Left ventricle myocardium inferior (tissue), 1 donor: ENCODE data around the gene ATRN. TPM values are rescaled to one million over a fixed set of nuclear protein-coding genes. Genes with fewer than 3 reads are reported as not detected.
A peak's percentile ranks its signal among the peaks of the same experiment; 100 is the strongest.

ENCODE experiments used
- DNase-seq: peaks from one replicate; pipeline ENCODE4 v3.0.0-alpha.2; 2020
- H3K27ac ChIP-seq: fragments of 200-600 bp; replicated peaks from 2 replicates; pipeline ENCODE4 v1.8.0; 2021
- H3K27me3 ChIP-seq: fragments of 200-600 bp; 2 replicates; pipeline ENCODE4 v1.8.0; 2021; ENCODE audit warnings: low read depth
- H3K36me3 ChIP-seq: fragments of 200-600 bp; 2 replicates; pipeline ENCODE4 v1.8.0; 2021
- H3K4me1 ChIP-seq: fragments of 200-600 bp; 2 replicates; pipeline ENCODE4 v1.8.0; 2021
- H3K4me3 ChIP-seq: fragments of 200-600 bp; 2 replicates; pipeline ENCODE4 v1.8.0; 2021; ENCODE audit warnings: mild to moderate bottlenecking, moderate library complexity
- H3K9me3 ChIP-seq: fragments of 200-600 bp; replicated peaks from 2 replicates; pipeline ENCODE4 v1.8.0; 2021
- intact Hi-C: fragments of 100-400 bp; cut with micrococcal nuclease; formaldehyde crosslinking; loops from one replicate; pipeline ENCODE4 v1.11.0; 2022
- total RNA-seq: library from RNA; stranded (reverse); fragmentation: NEBNext Ultra II Directional; extraction: Animal tissue kit (Norgen Biotek cat#: 25700); gene quantifications from one replicate; pipeline ENCODE4 v1.2.1, GENCODE V29; 2021
- TF ChIP-seq, protein P1 (sequence below): fragments of 200-600 bp; IDR thresholded peaks from 2 replicates; pipeline ENCODE4 v1.8.0; 2021; ENCODE audit warnings: antibody characterized with exemption, mild to moderate bottlenecking, borderline replicate concordance
- donor health status: DM: no; HTN: yes; CAD: no; lungs with severe emphysema.

Gene ATRN
- total RNA-seq, 1 donor from 2014 or later: 32.4 TPM

DNA sequence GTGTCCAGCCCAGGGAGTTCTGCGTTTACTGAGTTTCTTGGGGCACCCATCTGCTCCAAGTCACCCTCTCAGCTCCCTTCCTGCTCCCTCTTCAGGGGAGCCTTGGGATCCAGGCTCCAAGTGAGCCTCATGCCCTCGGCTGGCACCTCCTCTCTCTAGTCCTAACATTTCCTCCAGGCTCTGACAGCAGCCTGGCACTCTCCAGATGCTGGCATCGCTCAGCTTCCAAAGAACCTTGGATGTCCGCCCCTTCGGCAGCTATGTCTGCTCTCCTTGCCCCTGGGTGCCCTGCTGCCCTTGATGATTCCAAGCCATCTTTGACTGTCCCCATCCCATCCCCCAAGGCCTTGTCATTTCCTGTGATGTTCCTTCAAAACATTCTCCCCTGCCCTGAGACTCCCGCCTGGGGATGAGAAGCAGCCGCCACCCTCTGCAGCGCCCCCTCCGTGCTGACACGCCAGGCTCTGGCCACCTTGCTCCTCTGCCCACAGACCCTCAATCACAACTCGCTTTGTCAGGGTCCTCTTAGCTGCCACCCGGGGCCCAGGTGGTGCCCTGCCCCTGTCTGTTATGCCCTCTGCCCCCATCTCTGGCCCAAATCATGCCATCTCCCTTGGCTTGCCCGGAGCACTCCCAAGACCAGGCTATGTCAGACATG lies 199.0 kb downstream of the ATRN start:
- no peak for DNase-seq
- peaks cover 14% of the 10 kb centered on the region for H3K4me1 ChIP-seq
- TF ChIP-seq, protein P1, sequence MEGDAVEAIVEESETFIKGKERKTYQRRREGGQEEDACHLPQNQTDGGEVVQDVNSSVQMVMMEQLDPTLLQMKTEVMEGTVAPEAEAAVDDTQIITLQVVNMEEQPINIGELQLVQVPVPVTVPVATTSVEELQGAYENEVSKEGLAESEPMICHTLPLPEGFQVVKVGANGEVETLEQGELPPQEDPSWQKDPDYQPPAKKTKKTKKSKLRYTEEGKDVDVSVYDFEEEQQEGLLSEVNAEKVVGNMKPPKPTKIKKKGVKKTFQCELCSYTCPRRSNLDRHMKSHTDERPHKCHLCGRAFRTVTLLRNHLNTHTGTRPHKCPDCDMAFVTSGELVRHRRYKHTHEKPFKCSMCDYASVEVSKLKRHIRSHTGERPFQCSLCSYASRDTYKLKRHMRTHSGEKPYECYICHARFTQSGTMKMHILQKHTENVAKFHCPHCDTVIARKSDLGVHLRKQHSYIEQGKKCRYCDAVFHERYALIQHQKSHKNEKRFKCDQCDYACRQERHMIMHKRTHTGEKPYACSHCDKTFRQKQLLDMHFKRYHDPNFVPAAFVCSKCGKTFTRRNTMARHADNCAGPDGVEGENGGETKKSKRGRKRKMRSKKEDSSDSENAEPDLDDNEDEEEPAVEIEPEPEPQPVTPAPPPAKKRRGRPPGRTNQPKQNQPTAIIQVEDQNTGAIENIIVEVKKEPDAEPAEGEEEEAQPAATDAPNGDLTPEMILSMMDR: no peak
- no peaks in the 10 kb centered on the region for H3K9me3 ChIP-seq
- intact Hi-C loops: no loop called here
- H3K4me3 ChIP-seq: no peak overlapping the region
- H3K27me3 ChIP-seq: peaks cover 76% of the 10 kb centered on the region
- no peaks in the 10 kb centered on the region for H3K36me3 ChIP-seq
- H3K27ac ChIP-seq: no peak overlapping the region

DNA sequence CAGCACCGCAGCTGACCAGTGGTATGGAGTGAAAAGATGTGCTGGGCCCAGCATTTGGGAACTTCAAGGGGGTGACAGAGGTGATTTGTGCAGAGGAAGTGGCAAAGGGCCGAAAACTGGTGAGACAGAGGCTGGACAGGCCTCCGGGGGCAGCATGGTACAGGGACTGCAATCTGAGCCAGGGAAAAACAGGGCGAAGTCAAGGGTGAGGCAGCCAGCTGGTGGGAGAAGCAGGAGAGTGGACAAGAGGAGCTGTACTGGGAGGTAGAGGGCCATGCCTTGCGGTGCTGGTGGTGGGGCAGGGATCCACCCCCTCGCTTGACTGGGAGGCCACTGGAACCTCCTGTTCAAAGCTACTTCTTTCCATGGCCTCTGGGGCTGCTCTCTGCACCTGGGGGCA lies 199.7 kb downstream of the ATRN start:
- Histone ChIP-seq H3K4me3 (no peak overlapping the region), H3K36me3 (no peaks in the 10 kb centered on the region), H3K4me1 (peaks cover 14% of the 10 kb centered on the region), H3K9me3 (no peaks in the 10 kb centered on the region), H3K27ac (no peak overlapping the region), H3K27me3 (peaks cover 82% of the 10 kb centered on the region)
- intact Hi-C loops: no loop called here
- TF ChIP-seq, protein P1: no peak
- DNase-seq: no peak

DNA sequence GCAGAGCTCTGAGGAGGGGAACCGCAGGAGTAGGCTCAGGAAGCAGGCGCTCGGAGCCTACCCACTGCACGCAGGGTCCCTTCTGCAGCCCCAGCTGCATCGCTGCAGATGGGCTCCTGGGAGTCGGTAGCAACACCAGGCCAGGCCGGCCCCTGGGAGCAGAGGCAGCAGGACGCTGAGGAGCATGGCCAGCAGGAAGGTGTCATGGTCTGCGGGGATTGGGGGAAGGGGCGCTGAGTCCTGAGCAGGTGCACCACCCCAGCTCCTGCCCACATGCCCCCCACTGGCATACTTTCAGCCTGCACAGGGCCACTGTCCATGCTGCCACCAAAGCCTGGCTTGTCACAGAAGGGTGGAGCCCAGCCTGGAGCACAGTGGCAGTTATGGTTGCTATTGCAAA lies 200.1 kb downstream of the ATRN start:
- DNase-seq: no peak
- Histone ChIP-seq H3K27me3 (peaks cover 87% of the 10 kb centered on the region), H3K36me3 (no peaks in the 10 kb centered on the region), H3K4me1 (peaks cover 14% of the 10 kb centered on the region), H3K27ac (no peak overlapping the region), H3K4me3 (no peak overlapping the region), H3K9me3 (no peaks in the 10 kb centered on the region)
- TF ChIP-seq, protein P1: no peak
- intact Hi-C loops: no loop called here

DNA sequence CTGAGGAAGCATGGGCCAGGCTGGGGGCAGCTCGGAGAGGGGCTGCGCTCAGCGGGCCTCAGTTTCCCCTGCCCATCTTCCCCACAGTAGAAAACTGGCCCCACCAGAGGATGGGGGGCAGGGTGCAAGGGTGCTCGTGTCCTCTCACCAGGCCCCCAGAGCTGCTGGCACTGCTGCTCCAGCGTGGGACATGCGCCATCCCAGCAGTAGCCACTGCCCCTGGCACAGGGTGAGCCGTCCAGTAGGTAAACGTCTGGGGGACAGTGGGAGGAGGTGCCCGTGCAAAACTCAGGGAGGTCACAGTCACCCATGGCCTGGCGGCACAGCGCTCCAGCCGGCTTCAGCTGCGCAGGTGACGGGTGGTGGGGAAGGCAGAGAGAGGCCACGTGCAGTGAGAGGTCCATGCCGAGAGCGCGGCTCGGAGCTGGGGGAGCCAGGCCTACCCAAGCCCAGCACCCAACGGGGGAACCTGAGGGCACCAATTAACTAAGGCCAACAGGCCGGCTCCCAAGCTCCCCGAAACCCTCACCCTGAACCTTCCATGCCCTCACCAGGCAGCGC lies 201.2 kb downstream of the ATRN start:
- intact Hi-C loops: no loop called here
- H3K27me3 ChIP-seq: peaks cover 82% of the 10 kb centered on the region
- H3K27ac ChIP-seq: no peak overlapping the region
- peak overlapping the region; percentile 46 for H3K4me3 ChIP-seq
- peaks cover 22% of the 10 kb centered on the region for H3K4me1 ChIP-seq
- no peaks in the 10 kb centered on the region for H3K36me3 ChIP-seq
- H3K9me3 ChIP-seq: no peaks in the 10 kb centered on the region
- no peak for DNase-seq
- TF ChIP-seq, protein P1: no peak

DNA sequence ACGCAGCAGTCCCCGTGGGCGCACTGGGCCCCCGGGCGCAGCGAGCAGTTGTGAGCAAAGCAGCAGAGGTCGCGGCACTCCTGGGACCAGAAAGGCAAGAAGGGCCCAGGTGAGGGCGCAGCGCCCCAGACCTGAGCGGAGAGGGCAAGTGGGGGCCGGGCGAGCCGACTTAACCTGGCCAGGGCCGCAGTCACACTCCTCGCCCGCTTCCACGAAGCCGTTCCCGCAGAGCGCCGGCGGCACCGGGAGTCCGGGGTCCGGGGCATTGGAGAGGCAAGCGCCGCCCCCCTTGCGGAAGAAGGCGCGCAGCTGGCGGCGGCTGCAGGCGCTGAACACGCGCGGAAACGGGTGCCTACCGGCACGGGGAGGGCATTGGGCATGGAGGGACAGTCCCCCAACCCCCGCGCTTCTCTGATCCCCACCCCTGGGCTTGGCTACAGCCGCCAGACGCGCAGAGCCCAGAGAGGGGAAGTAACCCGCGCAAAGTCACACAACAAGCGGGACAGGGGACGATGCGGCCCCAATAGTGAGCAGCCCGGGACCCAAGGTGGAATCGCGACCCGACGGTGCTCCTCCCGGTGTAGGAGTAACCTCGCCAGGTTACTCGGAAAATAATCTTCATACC lies 201.8 kb downstream of the ATRN start:
- Histone ChIP-seq H3K9me3 (no peaks in the 10 kb centered on the region), H3K4me1 (peaks cover 28% of the 10 kb centered on the region), H3K27ac (no peak overlapping the region), H3K4me3 (peak overlapping the region; percentile 46), H3K27me3 (peaks cover 77% of the 10 kb centered on the region), H3K36me3 (no peaks in the 10 kb centered on the region)
- intact Hi-C loops: no loop called here
- DNase-seq: no peak
- TF ChIP-seq, protein P1: no peak
